Peyer's patch (tissue), 4 donors: ENCODE measurements around the gene PAM. TPM values are rescaled to one million over a fixed set of nuclear protein-coding genes. Genes with fewer than 3 reads are reported as not detected.

Source experiments
- DNase-seq, 3 donors: peaks; one replicate each; pipeline ENCODE4 v3.0.0-alpha.2; 2017 to 2019
- H3K27ac ChIP-seq, 4 donors: fragments of 200-600 bp; sonication (generic); one replicate each; pipeline ENCODE4 v1.5.1; 2016 to 2019
- H3K27me3 ChIP-seq, 2 donors: fragments of 200-600 bp; sonication (generic); one replicate each; pipeline ENCODE4 v1.5.1; 2019
- H3K36me3 ChIP-seq, 3 donors: fragments of 200-600 bp; sonication (generic); one replicate each; pipeline ENCODE4 v1.5.1; 2016 to 2019
- H3K4me1 ChIP-seq, 4 donors: fragments of 200-600 bp; sonication (generic); one replicate each; pipeline ENCODE4 v1.5.1; 2016 to 2019
- H3K4me3 ChIP-seq, 4 donors: fragments of 200-600 bp; sonication (generic); 1 replicate in 3 of 4; 2 replicates in 1 of 4; pipeline ENCODE4 v1.5.1; 2016 to 2019; ENCODE audit warnings: mild to moderate bottlenecking in 1 of 4
- H3K9me3 ChIP-seq, 4 donors: fragments of 200-600 bp; sonication (generic); one replicate each; pipeline ENCODE4 v1.5.1; 2016 to 2019; ENCODE audit warnings: mild to moderate bottlenecking in 1 of 4
- CTCF ChIP-seq, 6 experiments: fragments of 450-650 bp in 4 of 6; fragments of 200-600 bp in 2 of 6; sonication (generic) in 1 of 6; IDR thresholded peaks; one replicate each; pipeline ENCODE4 v1.5.1; 2017 to 2019; ENCODE audit warnings: antibody characterized with exemption in 6 of 6, mild to moderate bottlenecking in 3 of 6, moderate library complexity in 1 of 6
- POLR2A ChIP-seq, 2 donors: fragments of 450-650 bp; IDR thresholded peaks; one replicate each; pipeline ENCODE4 v1.5.1; 2017; ENCODE audit warnings: antibody characterized with exemption in 2 of 2, mild to moderate bottlenecking in 2 of 2, moderate library complexity in 2 of 2
- total RNA-seq, 4 donors: library from RNA; depleted of rRNA; stranded (reverse); fragments of >200 nt; gene quantifications; one replicate each; pipeline ENCODE4 v1.1.0, GENCODE V29; 2016

Gene PAM
- total RNA-seq, 4 donors from 2014 or later: 58.6 to 130 (median 109) TPM

- no peaks in the 10 kb centered on the region for H3K27me3 ChIP-seq
- H3K4me3 ChIP-seq: no peak overlapping the region
- TF ChIP-seq CTCF (IDR thresholded peaks at IDR 0.05) (no peak), POLR2A (IDR thresholded peaks at IDR 0.05) (no peak)
- no peaks in the 10 kb centered on the region for H3K36me3 ChIP-seq
- H3K4me1 ChIP-seq: peaks cover 0 to 5% (median 0%) of the 10 kb centered on the region in 4 donors
- H3K27ac ChIP-seq: no peak overlapping the region
- H3K9me3 ChIP-seq: no peaks in the 10 kb centered on the region
- DNase-seq: no peak
Observed at GRCh38 chr5:102819634-102820033, 64.5 kb downstream of the PAM start.

- Histone ChIP-seq H3K27ac (no peak overlapping the region), H3K9me3 (no peaks in the 10 kb centered on the region), H3K4me3 (no peak overlapping the region), H3K27me3 (no peaks in the 10 kb centered on the region), H3K4me1 (no peaks in the 10 kb centered on the region), H3K36me3 (no peaks in the 10 kb centered on the region)
- TF ChIP-seq POLR2A (IDR thresholded peaks at IDR 0.05) (no peak), CTCF (IDR thresholded peaks at IDR 0.05) (no peak)
- no peak for DNase-seq
Observed at GRCh38 chr5:102823441-102823874, 68.4 kb downstream of the PAM start.

- no peaks in the 10 kb centered on the region for H3K36me3 ChIP-seq
- H3K27me3 ChIP-seq: no peaks in the 10 kb centered on the region
- no peaks in the 10 kb centered on the region for H3K9me3 ChIP-seq
- H3K27ac ChIP-seq: no peak overlapping the region
- TF ChIP-seq POLR2A (IDR thresholded peaks at IDR 0.05): no peak
- no peak for TF ChIP-seq CTCF (IDR thresholded peaks at IDR 0.05)
- no peaks in the 10 kb centered on the region for H3K4me1 ChIP-seq
- H3K4me3 ChIP-seq: no peak overlapping the region
- no peak for DNase-seq
Observed at GRCh38 chr5:102826629-102827028, 71.5 kb downstream of the PAM start.

- Histone ChIP-seq H3K27ac (no peak overlapping the region), H3K36me3 (no peaks in the 10 kb centered on the region), H3K9me3 (no peaks in the 10 kb centered on the region), H3K27me3 (no peaks in the 10 kb centered on the region), H3K4me1 (no peaks in the 10 kb centered on the region), H3K4me3 (no peak overlapping the region)
- no peak for DNase-seq
- no peak for TF ChIP-seq POLR2A (IDR thresholded peaks at IDR 0.05)
- no peak for TF ChIP-seq CTCF (IDR thresholded peaks at IDR 0.05)
Observed at GRCh38 chr5:102830241-102830640, 75.1 kb downstream of the PAM start.

- Histone ChIP-seq H3K27me3 (no peaks in the 10 kb centered on the region), H3K36me3 (no peaks in the 10 kb centered on the region), H3K4me1 (no peaks in the 10 kb centered on the region), H3K27ac (no peak overlapping the region), H3K9me3 (no peaks in the 10 kb centered on the region), H3K4me3 (no peak overlapping the region)
- no peak for TF ChIP-seq POLR2A (IDR thresholded peaks at IDR 0.05)
- TF ChIP-seq CTCF (IDR thresholded peaks at IDR 0.05): no peak
- no peak for DNase-seq
Observed at GRCh38 chr5:102832445-102832844, 77.3 kb downstream of the PAM start.

- Histone ChIP-seq H3K9me3 (no peaks in the 10 kb centered on the region), H3K27ac (no peak overlapping the region), H3K36me3 (no peaks in the 10 kb centered on the region), H3K4me3 (no peak overlapping the region), H3K27me3 (no peaks in the 10 kb centered on the region), H3K4me1 (no peaks in the 10 kb centered on the region)
- no peak for TF ChIP-seq CTCF (IDR thresholded peaks at IDR 0.05)
- no peak for TF ChIP-seq POLR2A (IDR thresholded peaks at IDR 0.05)
- no peak for DNase-seq
Observed at GRCh38 chr5:102833146-102833545, 78.0 kb downstream of the PAM start.
